Motor neuron (in vitro differentiated cells): Measurements from ENCODE around the gene LST1. TPM values are rescaled to one million over a fixed set of nuclear protein-coding genes. Genes with fewer than 3 reads are reported as not detected.

Source experiments
- ATAC-seq, 8 experiments: fragments of 200-7000 bp; cut with Tn5 transposase; replicated peaks in 6 of 8; 2 replicates each; pipeline ENCODE4 v1.8.0; 2021; ENCODE audit warnings: mild to moderate bottlenecking in 8 of 8, moderate library complexity in 8 of 8
- H3K27ac ChIP-seq, 2 donors: fragments of 250-450 bp; sonication (Bioruptor Pico); 2 replicates each; pipeline ENCODE4 v1.9.0; 2021; ENCODE audit warnings: antibody characterized with exemption in 2 of 2, mild to moderate bottlenecking in 2 of 2, moderate library complexity in 1 of 2
- H3K4me1 ChIP-seq, 2 donors: fragments of 250-450 bp; sonication (Bioruptor Pico); replicated peaks in 1 of 2; 2 replicates each; pipeline ENCODE4 v1.6.1; 2021; ENCODE audit warnings: antibody characterized with exemption in 2 of 2, mild to moderate bottlenecking in 2 of 2, moderate library complexity in 1 of 2
- H3K4me3 ChIP-seq, 5 donors: fragments of 250-450 bp; sonication (Bioruptor Pico); 2 replicates each; pipeline ENCODE4 v1.9.0; 2021; ENCODE audit warnings: antibody characterized with exemption in 5 of 5, mild to moderate bottlenecking in 5 of 5, moderate library complexity in 4 of 5
- WGBS, 10 experiments: fragments of 450-650 bp; shearing (Covaris generic); methylation state at CpG; one replicate each; pipeline ENCODE4 v1.0.0; 2022; 5-methylcytosine and 5-hydroxymethylcytosine counted together
- in situ Hi-C, 9 experiments: fragments of 400-800 bp; cut with MboI; loops; one replicate each; pipeline ENCODE4 v1.15.0; 2021; ENCODE audit warnings: low sequenced_read_pairs in 9 of 9, low pct_unique_long_range_greater_than_20kb in 2 of 9; ENCODE audit not compliant: unreplicated experiment in 9 of 9
- total RNA-seq, 8 experiments: library from RNA; unstranded; fragments of 300-600 nt; gene quantifications; 2 replicates each; pipeline versions ENCODE4 v1.2.3 to v1.2.4, GENCODE V29; 2022

LST1 gene
- total RNA-seq, 8 experiments from 2014 or later: 0.21 to 2.6 (median 0.63) TPM; not detected in 1

- H3K4me3 ChIP-seq: peak overlapping the region; percentile 58 to 91 (median 85)
- in situ Hi-C loops: no loop called here
- ATAC-seq: no peak
- H3K4me1 ChIP-seq: peaks cover 7 to 9% of the 10 kb centered on the region in 2 donors
- 0 to 3% (median 1%) methylated on average over 6 to 14 of the region's 15 CpGs for WGBS, 10 experiments
- peak overlapping the region; percentile 91 to 96 for H3K27ac ChIP-seq
Measured at GRCh38 chr6:31621320-31621939, 35.4 kb downstream of the LST1 start.

- in situ Hi-C loops: no loop called here
- ATAC-seq: no peak
- H3K4me3 ChIP-seq: peak overlapping the region; percentile 58 to 91 (median 85)
- peaks cover 7 to 9% of the 10 kb centered on the region in 2 donors for H3K4me1 ChIP-seq
- H3K27ac ChIP-seq: peak overlapping the region in 1 of 2 donors; percentile 96
- 0 to 9% (median 0%) methylated on average over 1 to 4 of the region's 4 CpGs; no CpG with 5 or more reads in 2 of the 10 experiments for WGBS, 10 experiments
Measured at GRCh38 chr6:31621991-31622390, 35.9 kb downstream of the LST1 start.

GRCh38 chr6:31622684-31623091 is 36.6 kb downstream of the LST1 start:
- no peak for ATAC-seq
- 45 to 100% (median 75%) methylated on average over 2 to 10 of the region's 10 CpGs; no CpG with 5 or more reads in 1 of the 10 experiments for WGBS, 10 experiments
- peak overlapping the region in 4 of 5 donors; percentile 82 to 91 (median 88) for H3K4me3 ChIP-seq
- peaks cover 7 to 9% of the 10 kb centered on the region in 2 donors for H3K4me1 ChIP-seq
- in situ Hi-C loops: no loop called here
- no peak overlapping the region for H3K27ac ChIP-seq

DNA sequence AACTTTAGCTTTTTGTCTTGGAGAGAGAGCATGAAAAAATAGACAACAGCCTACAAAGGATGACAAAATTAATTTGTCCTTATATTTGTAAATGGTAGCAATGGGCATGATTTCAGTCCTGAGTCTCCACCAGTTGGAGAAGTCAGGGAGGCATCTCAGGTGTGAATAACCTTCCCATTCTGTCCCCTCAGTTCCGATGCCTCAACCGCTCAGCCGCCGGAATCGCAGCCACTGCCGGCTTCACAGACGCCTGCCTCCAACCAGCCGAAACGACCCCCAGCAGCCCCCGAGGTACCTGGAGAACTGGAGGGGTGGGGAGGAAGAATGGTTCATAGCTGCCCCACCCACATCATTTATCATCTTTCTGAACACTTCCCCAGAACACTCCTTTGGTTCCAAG is 38.0 kb downstream of the LST1 start:
- ATAC-seq: no peak
- no peak overlapping the region for H3K27ac ChIP-seq
- in situ Hi-C loops: no loop called here
- H3K4me3 ChIP-seq: no peak overlapping the region
- H3K4me1 ChIP-seq: peaks cover 7 to 9% of the 10 kb centered on the region in 2 donors
- WGBS, 10 experiments: 40 to 100% (median 98%) methylated on average over 1 to 10 of the region's 10 CpGs; no CpG with 5 or more reads in 6 of the 10 experiments

DNA sequence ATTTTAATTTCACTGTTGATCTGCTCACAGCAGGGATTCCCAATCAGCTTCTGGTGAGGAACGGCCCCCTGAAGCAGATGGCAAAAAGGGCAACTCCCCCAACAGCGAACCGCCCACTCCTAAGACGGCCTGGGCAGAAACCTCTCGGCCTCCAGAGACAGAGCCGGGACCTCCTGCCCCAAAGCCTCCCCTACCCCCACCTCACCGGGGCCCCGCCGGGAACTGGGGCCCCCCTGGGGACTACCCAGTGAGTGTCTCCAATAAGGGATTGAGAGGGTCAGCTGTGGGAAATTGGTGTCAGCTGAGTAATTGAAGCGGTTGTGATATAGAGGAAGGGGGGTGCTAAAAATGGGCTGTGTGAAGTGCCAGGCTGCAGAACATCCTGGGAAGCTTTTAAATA is 40.9 kb downstream of the LST1 start:
- WGBS, 10 experiments: 71 to 100% (median 94%) methylated on average over 1 to 7 of the region's 10 CpGs; no CpG with 5 or more reads in 6 of the 10 experiments
- in situ Hi-C loops: no loop called here
- Histone ChIP-seq H3K4me1 (peaks cover 7 to 9% of the 10 kb centered on the region in 2 donors), H3K27ac (no peak overlapping the region), H3K4me3 (no peak overlapping the region)
- ATAC-seq: no peak

- 50 to 100% (median 95%) methylated on average over 1 to 14 of the region's 19 CpGs; no CpG with 5 or more reads in 5 of the 10 experiments for WGBS, 10 experiments
- in situ Hi-C loops: no loop called here
- ATAC-seq: no peak
- H3K4me3 ChIP-seq: no peak overlapping the region
- peaks cover 1% of the 10 kb centered on the region in 2 donors for H3K4me1 ChIP-seq
- no peak overlapping the region for H3K27ac ChIP-seq
Measured at GRCh38 chr6:31627690-31628287, 41.7 kb downstream of the LST1 start.

DNA sequence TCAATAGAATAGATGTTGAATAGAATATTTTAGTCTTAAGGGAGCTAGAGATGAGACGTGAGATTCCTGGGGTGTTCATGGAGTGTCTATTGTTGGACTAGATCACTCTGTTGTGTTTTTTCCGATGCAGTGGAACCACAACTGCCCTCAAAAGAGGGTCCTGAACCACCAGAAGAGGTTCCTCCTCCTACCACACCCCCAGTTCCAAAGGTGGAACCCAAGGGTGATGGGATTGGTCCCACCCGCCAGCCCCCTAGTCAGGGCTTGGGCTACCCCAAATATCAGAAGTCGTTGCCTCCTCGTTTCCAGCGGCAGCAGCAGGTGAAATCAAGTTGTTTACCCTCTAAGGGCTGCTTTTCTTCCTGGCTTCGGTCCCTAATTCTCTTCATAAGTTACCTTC is 42.9 kb downstream of the LST1 start:
- in situ Hi-C loops: no loop called here
- no peak overlapping the region for H3K27ac ChIP-seq
- no peak for ATAC-seq
- H3K4me1 ChIP-seq: peaks cover 0 to 5% of the 10 kb centered on the region in 2 donors
- 86 to 100% (median 93%) methylated on average over 1 to 5 of the region's 7 CpGs; no CpG with 5 or more reads in 3 of the 10 experiments for WGBS, 10 experiments
- H3K4me3 ChIP-seq: no peak overlapping the region

GRCh38 chr6:31630177-31630934 is 44.3 kb downstream of the LST1 start:
- peaks cover 0 to 5% of the 10 kb centered on the region in 2 donors for H3K4me1 ChIP-seq
- no peak for ATAC-seq
- H3K27ac ChIP-seq: no peak overlapping the region
- no peak overlapping the region for H3K4me3 ChIP-seq
- in situ Hi-C loops: no loop called here
- WGBS, 10 experiments: 90 to 100% (median 95%) methylated on average over 1 to 20 of the region's 25 CpGs

GRCh38 chr6:31631209-31631608 is 45.1 kb downstream of the LST1 start:
- peak in 5 of 8 experiments; percentile 4 to 24 (median 18) for ATAC-seq
- Histone ChIP-seq H3K4me3 (no peak overlapping the region), H3K4me1 (peaks cover 0 to 5% of the 10 kb centered on the region in 2 donors), H3K27ac (no peak overlapping the region)
- WGBS, 10 experiments: 95% methylated on average over 4 of the region's 16 CpGs; no CpG with 5 or more reads in 9 of the 10 experiments
- in situ Hi-C loops: no loop called here

DNA sequence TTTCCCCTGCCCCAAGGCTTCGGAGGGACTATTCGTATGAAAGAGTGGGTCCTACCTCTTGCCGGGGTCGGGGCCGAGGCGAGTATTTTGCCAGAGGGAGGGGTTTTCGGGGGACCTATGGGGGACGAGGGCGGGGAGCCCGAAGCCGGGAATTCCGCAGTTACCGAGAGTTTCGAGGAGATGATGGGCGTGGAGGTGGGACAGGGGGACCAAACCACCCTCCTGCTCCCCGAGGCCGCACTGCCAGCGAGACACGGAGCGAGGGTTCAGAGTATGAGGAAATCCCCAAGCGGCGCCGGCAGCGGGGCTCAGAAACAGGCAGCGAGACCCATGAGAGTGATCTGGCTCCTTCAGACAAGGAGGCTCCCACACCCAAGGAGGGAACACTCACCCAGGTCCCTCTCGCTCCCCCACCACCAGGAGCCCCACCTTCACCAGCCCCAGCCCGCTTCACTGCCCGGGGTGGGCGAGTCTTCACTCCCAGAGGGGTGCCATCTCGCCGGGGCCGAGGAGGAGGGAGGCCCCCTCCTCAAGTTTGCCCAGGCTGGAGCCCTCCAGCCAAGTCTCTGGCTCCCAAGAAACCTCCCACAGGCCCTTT is 45.7 kb downstream of the LST1 start:
- in situ Hi-C loops: no loop called here
- H3K27ac ChIP-seq: peak overlapping the region in 1 of 2 donors; percentile 45
- no peak overlapping the region for H3K4me3 ChIP-seq
- ATAC-seq: peak in 5 of 8 experiments; percentile 6 to 22 (median 19)
- WGBS, 10 experiments: 30 to 80% methylated on average over 1 to 2 of the region's 32 CpGs; no CpG with 5 or more reads in 8 of the 10 experiments
- peaks cover 0 to 5% of the 10 kb centered on the region in 2 donors for H3K4me1 ChIP-seq

- peak in 3 of 8 experiments; percentile 1 to 4 (median 2) for ATAC-seq
- peak overlapping the region in 1 of 2 donors; percentile 45 for H3K27ac ChIP-seq
- WGBS, 10 experiments: 67 to 100% (median 96%) methylated on average over 1 to 16 of the region's 26 CpGs; no CpG with 5 or more reads in 5 of the 10 experiments
Measured at GRCh38 chr6:31632279-31632946, 46.3 kb downstream of the LST1 start.

GRCh38 chr6:31633447-31633846 is 47.4 kb downstream of the LST1 start:
- ATAC-seq: no peak
- in situ Hi-C loops: no loop called here
- peak overlapping the region in 1 of 2 donors; percentile 77 for H3K27ac ChIP-seq
- peaks cover 0 to 5% of the 10 kb centered on the region in 2 donors for H3K4me1 ChIP-seq
- no peak overlapping the region for H3K4me3 ChIP-seq
- WGBS, 10 experiments: 80 to 100% (median 92%) methylated on average over 1 to 5 of the region's 7 CpGs; no CpG with 5 or more reads in 7 of the 10 experiments

More at GRCh38 chr6:31632279-31632946, 46.3 kb downstream of the LST1 start:
- Histone ChIP-seq H3K4me3 (no peak overlapping the region), H3K4me1 (peaks cover 0 to 5% of the 10 kb centered on the region in 2 donors)
- in situ Hi-C loops: no loop called here
